ENCODE data around the gene UGT2B17. TPM values are rescaled to one million over a fixed set of nuclear protein-coding genes. Genes with fewer than 3 reads are reported as not detected.
"Not testable (repeated sequence)": the region's sequence is repeated elsewhere in the genome, so short reads cannot be mapped to it uniquely, and the experiment has no call there.

The UGT2B17 gene
- total and polyA plus RNA-seq, 10 of the 15 experiments (the other 5 are each of a cell fraction or from before 2014, with no cell fraction given) = 0.15 TPM; not detected in 9

DNA sequence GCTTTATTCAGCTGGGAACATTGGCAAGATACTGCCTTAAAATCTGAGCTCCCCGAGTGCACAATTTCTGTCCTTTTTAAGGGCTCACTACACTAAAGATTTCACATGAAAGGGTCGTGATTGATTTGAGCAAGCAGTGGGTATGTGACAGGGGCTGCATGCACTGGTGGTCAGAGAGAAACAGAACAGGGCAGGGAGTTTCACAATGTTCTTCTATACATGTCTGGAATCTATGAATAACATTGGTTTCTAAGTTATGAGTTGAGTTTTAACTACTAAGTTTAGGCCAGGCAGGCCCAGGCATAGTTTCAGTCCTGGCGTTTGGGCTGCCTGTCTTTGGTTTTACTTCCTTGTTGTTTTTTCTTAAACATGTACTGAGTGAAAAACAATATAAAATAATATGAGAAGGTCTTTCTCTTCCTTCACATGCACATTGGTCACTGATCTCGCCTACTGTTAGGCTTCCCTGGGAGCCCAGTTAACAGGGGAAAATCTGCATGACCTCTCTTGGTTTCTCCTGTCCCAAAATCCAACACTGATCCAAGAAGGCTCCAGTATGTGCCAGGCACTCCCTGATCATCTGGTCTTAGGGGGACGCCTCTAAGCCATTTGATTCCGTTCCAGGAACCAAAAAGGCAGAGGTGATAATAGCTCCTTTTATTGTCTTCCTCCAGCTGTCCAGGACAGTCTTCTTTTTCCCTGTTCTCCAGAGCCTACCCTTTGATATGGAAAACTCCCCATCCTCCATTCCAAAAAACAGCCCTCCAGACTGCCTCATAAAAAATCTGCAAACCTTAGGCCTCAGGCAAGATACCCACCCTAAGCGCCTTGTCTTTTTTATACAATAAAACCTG, at the start of gene UGT2B17 (continued):
- TF ChIP-seq, protein P1, sequence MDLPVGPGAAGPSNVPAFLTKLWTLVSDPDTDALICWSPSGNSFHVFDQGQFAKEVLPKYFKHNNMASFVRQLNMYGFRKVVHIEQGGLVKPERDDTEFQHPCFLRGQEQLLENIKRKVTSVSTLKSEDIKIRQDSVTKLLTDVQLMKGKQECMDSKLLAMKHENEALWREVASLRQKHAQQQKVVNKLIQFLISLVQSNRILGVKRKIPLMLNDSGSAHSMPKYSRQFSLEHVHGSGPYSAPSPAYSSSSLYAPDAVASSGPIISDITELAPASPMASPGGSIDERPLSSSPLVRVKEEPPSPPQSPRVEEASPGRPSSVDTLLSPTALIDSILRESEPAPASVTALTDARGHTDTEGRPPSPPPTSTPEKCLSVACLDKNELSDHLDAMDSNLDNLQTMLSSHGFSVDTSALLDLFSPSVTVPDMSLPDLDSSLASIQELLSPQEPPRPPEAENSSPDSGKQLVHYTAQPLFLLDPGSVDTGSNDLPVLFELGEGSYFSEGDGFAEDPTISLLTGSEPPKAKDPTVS (IDR thresholded peaks at IDR 0.05; ENCODE audit: low read depth, low read length) = no peak
- TF ChIP-seq ASH2L (IDR thresholded peaks at IDR 0.05; ENCODE audit: borderline replicate concordance, low read depth) (no peak), GABPA (IDR thresholded peaks at IDR 0.05; ENCODE audit: low read depth) (no peak)

DNA sequence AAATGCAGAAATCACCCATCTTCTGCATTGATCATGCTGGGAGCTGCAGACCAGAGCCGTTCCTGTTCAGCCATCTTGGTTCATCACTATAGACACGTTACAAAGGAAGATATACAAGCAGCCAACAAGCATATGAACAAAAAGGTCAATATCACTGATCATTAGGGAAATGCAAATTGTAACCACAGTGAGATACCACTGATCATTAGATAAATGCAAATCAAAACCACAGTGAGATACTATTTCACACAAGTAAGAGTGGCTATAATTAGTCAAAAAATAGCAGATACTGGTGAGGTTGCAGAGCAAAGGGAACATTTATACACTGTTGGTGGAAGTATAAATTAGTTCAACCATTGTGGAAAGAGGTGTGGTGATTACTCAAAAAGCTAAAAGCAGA, 46.6 kb upstream of the UGT2B17 start:
- RAD21 ChIA-PET (ENCODE audit: unreplicated experiment); BruUV-seq (replicated peaks); H3K9me3 ChIP-seq (replicated peaks; ENCODE audit: control insufficient read depth, insufficient read depth, low read length); H3K79me2 ChIP-seq (ENCODE audit: control insufficient read depth, insufficient read depth, low read length); ATAC-seq; H4K20me1 ChIP-seq (ENCODE audit: control insufficient read depth, insufficient read depth); H3K4me2 ChIP-seq (ENCODE audit: control insufficient read depth, insufficient read depth); DNase-seq (ENCODE audit: low read depth, low spot score); H3K4me3 ChIP-seq; SMC1A ChIA-PET (ENCODE audit: uncharacterized antibody, unreplicated experiment); in situ Hi-C loops (cut with MboI); H3K27ac ChIP-seq (ENCODE audit: control insufficient read depth, insufficient read depth); FAIRE-seq; POLR2A ChIA-PET; CTCF ChIA-PET; H3K36me3 ChIP-seq (ENCODE audit: control insufficient read depth in 2 of 2, insufficient read depth in 2 of 2, low read length in 1 of 2); H3K9ac ChIP-seq (ENCODE audit: control insufficient read depth, insufficient read depth, low read length); H3K27me3 ChIP-seq (replicated peaks in 1 of 2; ENCODE audit: control insufficient read depth in 2 of 2, insufficient read depth in 2 of 2, low read length in 1 of 2); H3K4me1 ChIP-seq (ENCODE audit: control insufficient read depth, insufficient read depth, low read length); H2AFZ ChIP-seq (ENCODE audit: control insufficient read depth, low read depth, low read length): not testable (repeated sequence)
- WGBS (ENCODE audit: insufficient coverage, insufficient replicate concordance, low lambda C conversion rate, missing lambda C conversion rate) = no CpG with 5 or more reads among the region's 2 CpGs
- intact Hi-C loops (cut with micrococcal nuclease; ENCODE audit: unreplicated experiment) = loop anchor here (10.0 kb wide), 2 partner anchors 242 to 442 kb away; no protein-coding TSS in a partner anchor
